SK-N-SH (cell line): ENCODE measurements around the gene VSIG8. TPM values are rescaled to one million over a fixed set of nuclear protein-coding genes. Genes with fewer than 3 reads are reported as not detected.

Experiments used
- CTCF ChIA-PET: fragments of 300-600, 350-600 bp; formaldehyde crosslinking; extraction: SDS; loops from one replicate; lab custom pipeline; 2021; lab: Yijun Ruan, JAX
- POLR2A ChIA-PET: fragments of 350-600 bp; sonication (Branson Sonifier 250); formaldehyde crosslinking; extraction: SDS; loops from one replicate; lab custom pipeline; 2020; ENCODE audit warnings: antibody characterized with exemption, inconsistent platforms; lab: Yijun Ruan, JAX
- DNase-seq: peaks from one replicate; pipeline ENCODE4 v3.0.0; 2012
- H2AFZ ChIP-seq: fragments of 200-600 bp; sonication (generic); 2 replicates; pipeline ENCODE4 v1.8.1; 2016; ENCODE audit warnings: antibody characterized with exemption, mild to moderate bottlenecking, low read depth
- H3F3A ChIP-seq: fragments of 200-600 bp; sonication (generic); replicated peaks from 2 replicates; pipeline ENCODE3; 2016; ENCODE audit warnings: antibody characterized with exemption, mild to moderate bottlenecking; ENCODE audit not compliant: insufficient read depth
- H3K27ac ChIP-seq, 2 experiments: fragments of 200-500 bp in 1 of 2; fragments of 200-600 bp in 1 of 2; sonication (Bioruptor generic) in 1 of 2; sonication (generic), shearing (Covaris generic) in 1 of 2; 2 replicates each; pipeline versions ENCODE4 v1.5.1 to v1.6.1; 2014 to 2016; ENCODE audit warnings: low read depth in 2 of 2, inconsistent platforms in 1 of 2, low read length in 1 of 2, mild to moderate bottlenecking in 1 of 2, mixed read lengths in 1 of 2
- H3K27me3 ChIP-seq: fragments of 200-600 bp; sonication (generic), shearing (Covaris generic); 2 replicates; pipeline ENCODE4 v1.6.1; 2016; ENCODE audit warnings: mixed run types; ENCODE audit not compliant: insufficient read depth
- H3K36me3 ChIP-seq, 2 experiments: fragments of 200-500 bp in 1 of 2; fragments of 200-600 bp in 1 of 2; sonication (Bioruptor generic) in 1 of 2; sonication (generic) in 1 of 2; replicated peaks in 1 of 2; 2 replicates each; pipeline versions ENCODE3 to v1.5.1; 2014 to 2016; ENCODE audit warnings: low read length in 1 of 2, mild to moderate bottlenecking in 1 of 2; ENCODE audit not compliant: insufficient read depth in 2 of 2, control insufficient read depth in 1 of 2
- H3K4me1 ChIP-seq, 2 experiments: fragments of 200-500 bp in 1 of 2; fragments of 200-600 bp in 1 of 2; sonication (Bioruptor generic) in 1 of 2; sonication (generic), shearing (Covaris generic) in 1 of 2; 2 replicates each; pipeline versions ENCODE4 v1.5.1 to v1.6.1; 2014 to 2016; ENCODE audit warnings: low read depth in 1 of 2, low read length in 1 of 2, mixed run types in 1 of 2; ENCODE audit not compliant: insufficient read depth in 2 of 2, control insufficient read depth in 1 of 2
- H3K4me2 ChIP-seq: fragments of 200-600 bp; sonication (generic), shearing (Covaris generic); 2 replicates; pipeline ENCODE4 v1.6.1; 2017; ENCODE audit warnings: mixed run types
- H3K4me3 ChIP-seq, 2 experiments: fragments of 200-500 bp in 1 of 2; fragments of 200-600 bp in 1 of 2; sonication (Bioruptor generic) in 1 of 2; sonication (generic), shearing (Covaris generic) in 1 of 2; 2 replicates each; pipeline versions ENCODE4 v1.5.1 to v1.8.1; 2014 to 2016; ENCODE audit warnings: low read depth in 2 of 2, inconsistent platforms in 1 of 2, low read length in 1 of 2, mild to moderate bottlenecking in 1 of 2, mixed read lengths in 1 of 2, moderate library complexity in 1 of 2
- H3K79me2 ChIP-seq: fragments of 200-600 bp; sonication (generic); 2 replicates; pipeline ENCODE4 v1.8.1; 2017; ENCODE audit warnings: mild to moderate bottlenecking; ENCODE audit not compliant: insufficient read depth
- H3K9ac ChIP-seq: fragments of 200-600 bp; sonication (generic); 2 replicates; pipeline ENCODE4 v1.6.1; 2017; ENCODE audit warnings: mixed run types
- H3K9me2 ChIP-seq: fragments of 200-600 bp; sonication (generic); 2 replicates; pipeline ENCODE4 v1.6.1; 2017; ENCODE audit warnings: mixed run types
- H3K9me3 ChIP-seq: fragments of 200-600 bp; sonication (generic); 2 replicates; pipeline ENCODE4 v1.6.1; 2017; ENCODE audit warnings: mixed run types, mild to moderate bottlenecking, moderate library complexity
- H4K20me1 ChIP-seq: fragments of 200-600 bp; sonication (generic); 2 replicates; pipeline ENCODE4 v1.6.1; 2017; ENCODE audit warnings: mild to moderate bottlenecking, mixed run types; ENCODE audit not compliant: insufficient read depth
- CHD2 ChIP-seq: fragments of 150-350 bp; IDR thresholded peaks from 2 replicates; pipeline ENCODE4 v1.6.1; 2018; ENCODE audit warnings: low read length; ENCODE audit not compliant: partially characterized antibody
- ELF1 ChIP-seq: IDR thresholded peaks from 2 replicates; pipeline ENCODE4 v1.4.0; 2012
- EZH2phosphoT487 ChIP-seq: fragments of 200-600 bp; sonication (generic); IDR thresholded peaks from 2 replicates; pipeline ENCODE4 v1.6.1; 2017; ENCODE audit warnings: low read depth, mixed run types, mild to moderate bottlenecking, antibody characterized with exemption, moderate library complexity, borderline replicate concordance
- FOSL2 ChIP-seq: IDR thresholded peaks from 2 replicates; pipeline ENCODE4 v1.4.0; 2012; ENCODE audit warnings: low read depth, mild to moderate bottlenecking, moderate library complexity, borderline replicate concordance
- FOXJ3 ChIP-seq: sonication (generic); formaldehyde crosslinking; IDR thresholded peaks from 2 replicates; pipeline ENCODE4 v1.5.1; 2020; ENCODE audit warnings: mild to moderate bottlenecking, missing genetic modification reagents
- FOXM1 ChIP-seq: IDR thresholded peaks from 2 replicates; pipeline ENCODE4 v1.4.0; 2012; ENCODE audit warnings: low read depth, mild to moderate bottlenecking
- MEF2A ChIP-seq: IDR thresholded peaks from 2 replicates; pipeline ENCODE4 v1.4.0; 2012; ENCODE audit warnings: low read depth, borderline replicate concordance
- PBX3 ChIP-seq: IDR thresholded peaks from 2 replicates; pipeline ENCODE4; 2012
- POLR2AphosphoS5 ChIP-seq: IDR thresholded peaks from 2 replicates; pipeline ENCODE4 v1.6.1; 2012; ENCODE audit warnings: low read depth, low read length
- RFX5 ChIP-seq: IDR thresholded peaks from 2 replicates; pipeline ENCODE4 v1.6.1; 2012; ENCODE audit warnings: mild to moderate bottlenecking, improper control_type of control experiment, low read length
- RXRA ChIP-seq: IDR thresholded peaks from 2 replicates; pipeline ENCODE4 v1.4.0; 2012; ENCODE audit warnings: low read depth, mild to moderate bottlenecking, borderline replicate concordance
- SMC3 ChIP-seq: IDR thresholded peaks from 2 replicates; pipeline ENCODE4 v1.6.1; 2012; ENCODE audit warnings: low read depth, low read length, improper control_type of control experiment
- TEAD4 ChIP-seq: IDR thresholded peaks from 2 replicates; pipeline ENCODE4 v1.4.0; 2012; ENCODE audit warnings: mild to moderate bottlenecking, borderline replicate concordance; ENCODE audit not compliant: insufficient read depth
- USF1 ChIP-seq: IDR thresholded peaks from 2 replicates; pipeline ENCODE4 v1.4.0; 2012; ENCODE audit warnings: low read depth, borderline replicate concordance
- YY1 ChIP-seq: IDR thresholded peaks from 2 replicates; pipeline ENCODE4 v1.4.0; 2012; ENCODE audit warnings: low read depth, mild to moderate bottlenecking
- ZBTB33 ChIP-seq: IDR thresholded peaks from 2 replicates; pipeline ENCODE4 v1.4.0; 2012; ENCODE audit warnings: low read depth, borderline replicate concordance
- WGBS: methylation state at CpG from one replicate; pipeline ENCODE4 v1.1.6; 2017; ENCODE audit warnings: low lambda C conversion rate; 5-methylcytosine and 5-hydroxymethylcytosine counted together
- polyA plus RNA-seq, 3 experiments: library from polyadenylated mRNA; depleted of rRNA; stranded (reverse); fragments of >200 nt; gene quantifications; 2 replicates each; pipeline ENCODE4 v1.2.3, GENCODE V29; 2012
- TF ChIP-seq, protein P1 (sequence below): IDR thresholded peaks from 2 replicates; pipeline ENCODE4 v1.4.0; 2012; ENCODE audit warnings: low read depth

The VSIG8 gene
- polyA plus RNA-seq, 1 of the 3 experiments (the other 2 are of a cell fraction), result not detected

GRCh38 chr1:159866905-159867663 lies 4.6 kb upstream of the VSIG8 start:
- POLR2A ChIA-PET, result no interaction called here
- H3K79me2 ChIP-seq, result no peaks in the 10 kb centered on the region
- 90% methylated on average over 14 of the region's 14 CpGs for WGBS
- H3K4me1 ChIP-seq, result peaks cover 5 to 9% of the 10 kb centered on the region in 2 experiments; a peak in 1 of 4 replicates
- no peaks in the 10 kb centered on the region for H3K36me3 ChIP-seq
- H3K27ac ChIP-seq, result no peak overlapping the region
- CTCF ChIA-PET, result interaction anchor here (1.7 kb wide), 1 partner anchor 68 kb away, joined by 5 read pairs; no protein-coding TSS in a partner anchor
- H4K20me1 ChIP-seq, result no peaks in the 10 kb centered on the region
- no peak overlapping the region for H3K4me3 ChIP-seq
- no peak overlapping the region for H2AFZ ChIP-seq
- no peaks in the 10 kb centered on the region for H3K9me2 ChIP-seq
- no peaks in the 10 kb centered on the region for H3F3A ChIP-seq
- DNase-seq, result no peak
- no peak overlapping the region for H3K4me2 ChIP-seq
- H3K9ac ChIP-seq, result no peak overlapping the region
- no peaks in the 10 kb centered on the region for H3K9me3 ChIP-seq
- no peak for TF ChIP-seq EZH2phosphoT487
- H3K27me3 ChIP-seq, result no peaks in the 10 kb centered on the region

DNA sequence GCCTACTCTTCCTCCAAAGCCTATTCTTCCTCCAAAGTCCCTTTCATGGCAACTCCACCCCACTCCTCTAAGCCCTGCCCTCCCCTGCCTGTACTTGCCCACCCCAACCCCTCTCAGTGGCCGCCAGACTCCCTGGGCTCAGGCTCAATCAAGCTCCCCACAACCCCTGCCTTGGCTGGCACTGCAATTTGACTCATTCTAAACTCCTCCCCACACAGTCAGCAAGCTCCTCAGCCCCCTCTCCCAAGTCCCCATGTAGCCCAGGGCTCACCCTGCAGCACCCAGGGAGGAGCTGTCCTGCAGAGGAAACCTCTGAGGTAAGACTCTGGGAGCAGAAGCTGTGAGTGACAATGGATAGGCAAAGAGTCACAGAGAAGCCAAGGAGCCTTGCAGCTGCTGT lies 3.6 kb upstream of the VSIG8 start:
- CTCF ChIA-PET, result interaction anchor here (0.7 kb wide), 1 partner anchor 25 kb away, joined by 3 read pairs; no protein-coding TSS in a partner anchor
- Histone ChIP-seq H2AFZ (no peak overlapping the region), H3K79me2 (no peaks in the 10 kb centered on the region), H3K9me2 (no peaks in the 10 kb centered on the region), H3K27ac (no peak overlapping the region), H3K9ac (no peak overlapping the region), H4K20me1 (no peaks in the 10 kb centered on the region), H3K4me3 (no peak overlapping the region), H3K27me3 (no peaks in the 10 kb centered on the region), H3K9me3 (no peaks in the 10 kb centered on the region), H3F3A (no peaks in the 10 kb centered on the region), H3K4me2 (no peak overlapping the region), H3K4me1 (peaks cover 5 to 9% of the 10 kb centered on the region in 2 experiments; a peak in 1 of 4 replicates), H3K36me3 (no peaks in the 10 kb centered on the region)
- 60% methylated on average over 1 of the region's 1 CpG for WGBS
- TF ChIP-seq FOXJ3 (CRISPR knock-in tag), result no peak
- no peak for TF ChIP-seq POLR2AphosphoS5
- TF ChIP-seq CHD2, result no peak
- no peak for TF ChIP-seq YY1
- TF ChIP-seq FOXM1, result no peak
- no peak for TF ChIP-seq TEAD4
- TF ChIP-seq, protein P1, sequence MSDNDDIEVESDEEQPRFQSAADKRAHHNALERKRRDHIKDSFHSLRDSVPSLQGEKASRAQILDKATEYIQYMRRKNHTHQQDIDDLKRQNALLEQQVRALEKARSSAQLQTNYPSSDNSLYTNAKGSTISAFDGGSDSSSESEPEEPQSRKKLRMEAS, result no peak
- no peak for TF ChIP-seq RFX5
- no peak for TF ChIP-seq USF1
- TF ChIP-seq SMC3, result no peak
- TF ChIP-seq PBX3, result no peak
- TF ChIP-seq ZBTB33, result no peak
- TF ChIP-seq RXRA, result no peak
- TF ChIP-seq FOSL2, result no peak
- no peak for TF ChIP-seq MEF2A
- TF ChIP-seq ELF1, result no peak
- no peak for DNase-seq
- POLR2A ChIA-PET, result no interaction called here
